ENCODE data around the gene DHRS7C.

The DHRS7C gene

DNA sequence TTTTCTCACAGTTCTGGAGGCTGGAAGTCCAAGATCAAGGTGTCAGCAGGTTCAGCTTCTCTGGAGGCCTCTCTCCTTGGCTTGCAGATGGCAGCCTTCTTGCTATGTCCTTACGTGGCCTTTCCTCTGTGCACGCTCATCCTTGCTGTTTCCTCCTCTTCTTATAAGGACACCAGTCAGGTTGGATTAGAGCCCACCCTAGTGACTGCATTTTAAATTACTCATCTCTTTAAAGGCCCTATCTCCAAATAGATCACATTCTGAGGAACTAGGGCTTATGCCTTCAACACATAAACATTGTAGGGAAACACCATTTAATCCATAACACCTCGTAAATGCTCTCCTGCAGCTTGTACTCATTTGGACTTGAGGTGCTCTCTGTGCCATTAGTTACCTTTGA lies 36.3 kb downstream of the DHRS7C start:
- no peak for DNase-seq

GRCh38 chr17:9750524-9750923 lies 40.9 kb downstream of the DHRS7C start:
- no peak for DNase-seq

DNA sequence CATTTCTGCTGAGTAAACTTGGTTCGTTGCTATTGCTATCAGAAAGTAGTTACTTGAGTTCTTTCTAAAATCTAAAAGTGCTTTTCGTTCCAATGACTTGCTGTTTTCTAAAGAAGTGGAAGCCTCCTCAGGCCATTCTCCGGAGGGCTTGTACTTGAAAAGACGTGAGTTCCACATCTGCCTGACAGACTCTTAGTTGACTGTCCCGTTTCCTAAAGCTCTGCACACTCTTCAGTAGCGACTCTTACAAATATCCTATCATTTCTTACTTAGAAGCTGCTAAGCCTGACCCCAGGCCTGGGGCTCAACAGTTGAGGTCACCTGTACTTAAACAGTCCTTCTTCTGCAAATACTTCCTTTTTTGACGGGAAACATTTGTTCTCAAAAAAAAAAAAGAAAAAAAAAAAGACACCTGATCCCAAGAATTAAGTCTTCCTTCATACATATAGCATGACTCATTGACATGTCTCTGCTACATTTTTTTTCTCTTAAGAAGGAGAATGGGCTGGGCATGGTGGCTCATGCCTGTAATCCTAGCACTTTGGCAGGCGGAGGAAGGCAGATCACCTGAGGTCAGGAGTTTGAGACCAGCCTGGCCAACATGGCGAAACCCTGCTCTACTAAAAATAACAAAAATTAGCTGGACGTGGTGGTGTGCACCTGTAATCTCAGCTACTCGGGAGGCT lies 61.5 kb downstream of the DHRS7C start:
- no peak for DNase-seq

GRCh38 chr17:9729034-9729650 lies 62.2 kb downstream of the DHRS7C start:
- DNase-seq, result peak; percentile 28

GRCh38 chr17:9728564-9728963 lies 62.8 kb downstream of the DHRS7C start:
- DNase-seq, result no peak

- no peak for DNase-seq
Observed at GRCh38 chr17:9728005-9728404, 63.4 kb downstream of the DHRS7C start.

- no peak for DNase-seq
Observed at GRCh38 chr17:9726291-9726690, 65.1 kb downstream of the DHRS7C start.

DNA sequence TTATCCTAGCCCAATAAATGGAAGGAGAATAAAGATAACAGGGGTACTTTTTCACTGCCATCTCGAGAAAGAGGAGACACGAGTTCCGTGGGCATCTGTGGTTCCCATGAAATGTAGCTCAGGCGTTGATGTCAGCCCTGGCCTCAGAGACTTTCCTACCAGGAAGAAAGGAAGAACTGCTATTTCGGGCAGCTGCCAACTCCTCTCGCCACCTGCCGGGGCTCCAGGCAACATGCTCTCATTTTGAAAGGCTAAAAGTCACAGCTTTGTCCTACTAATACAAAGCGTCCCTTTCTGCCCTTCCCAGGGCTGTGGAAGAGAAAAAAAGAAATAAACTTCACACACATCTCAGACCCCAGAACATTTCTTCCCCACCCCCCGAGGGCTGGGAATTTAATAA lies 65.8 kb downstream of the DHRS7C start:
- no peak for DNase-seq

Measured in NCI-H2227 treated with DMSO at 0.1 percent for 48 hours (cell line).